GDM1 (cell line): Measurements from ENCODE around the gene TPST2.
"Not testable (repeated sequence)": the region's sequence is repeated elsewhere in the genome, so short reads cannot be mapped to it uniquely, and the experiment has no call there.

ENCODE experiments used
- DNase-seq: peaks from one replicate; lab custom pipeline; 2025; lab: John Stamatoyannopoulos, UW

The TPST2 gene

GRCh38 chr22:26534171-26534855, 55.6 kb downstream of the TPST2 start:
- DNase-seq = no peak

GRCh38 chr22:26529345-26529744, 60.6 kb downstream of the TPST2 start:
- no peak for DNase-seq

DNA sequence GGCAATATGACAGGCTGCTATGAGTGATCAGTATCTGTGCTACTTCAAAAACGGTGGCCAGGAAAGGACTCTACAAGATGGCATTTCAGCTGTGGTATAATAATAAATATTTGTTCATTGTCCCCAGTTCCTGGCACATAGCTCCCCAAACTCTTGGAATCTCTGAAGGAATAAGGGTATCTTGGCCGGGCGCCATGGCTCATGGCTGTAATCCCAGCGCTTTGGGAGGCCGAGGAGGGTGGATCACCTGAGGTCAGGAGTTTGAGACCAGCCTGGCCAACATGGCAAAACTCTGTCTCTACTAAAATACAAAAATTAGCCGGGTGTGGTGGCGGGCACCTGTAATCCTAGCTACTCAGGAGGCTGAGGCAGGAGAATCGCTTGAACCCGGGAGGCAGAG, 61.4 kb downstream of the TPST2 start:
- DNase-seq = not testable (repeated sequence)

DNA sequence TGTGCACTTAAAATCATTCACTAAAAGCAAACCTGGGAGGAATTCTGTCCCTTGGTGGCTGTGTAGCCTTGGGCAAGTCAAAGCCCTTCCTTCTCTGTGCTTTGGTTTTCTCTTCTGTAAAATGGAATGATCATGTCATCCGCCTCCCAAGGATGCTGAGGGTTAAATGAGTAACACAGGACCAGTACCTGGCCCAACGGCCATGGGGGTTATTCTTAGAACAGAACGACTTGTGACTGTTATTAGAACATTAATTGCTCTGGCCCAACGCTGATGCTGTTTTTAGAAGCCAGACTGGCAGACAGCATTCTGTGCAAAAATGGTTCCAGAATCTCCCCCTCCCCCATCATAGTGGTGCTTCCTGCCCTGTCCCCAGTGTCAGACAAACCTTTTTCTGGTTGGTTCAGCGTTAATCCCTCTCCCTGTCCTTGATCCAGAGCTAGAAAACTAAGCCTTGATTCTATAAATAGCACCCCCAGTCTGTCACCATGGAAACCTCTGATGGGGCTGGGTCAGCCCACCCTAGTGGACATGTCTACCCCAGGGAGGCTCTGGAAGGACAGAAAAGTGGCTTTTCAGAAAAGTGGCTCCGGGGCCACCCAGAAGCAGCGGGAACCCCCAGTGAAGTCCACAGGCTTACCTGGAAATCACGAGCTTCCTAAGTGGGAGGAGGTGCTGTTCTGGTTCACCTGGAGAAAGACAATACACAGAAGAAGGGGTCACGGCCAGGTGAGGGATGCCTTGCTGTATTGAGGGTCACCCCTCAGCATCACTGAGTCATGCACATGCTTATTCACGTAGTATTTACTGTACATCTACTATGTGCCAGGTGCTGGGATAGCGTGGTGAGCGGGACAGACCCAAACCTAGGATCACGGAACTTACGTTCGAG, 62.1 kb downstream of the TPST2 start:
- no peak for DNase-seq

GRCh38 chr22:26527167-26527566, 62.8 kb downstream of the TPST2 start:
- DNase-seq = no peak

- no peak for DNase-seq
These were observed 63.9 kb downstream of the TPST2 start for GRCh38 chr22:26525946-26526564.

DNA sequence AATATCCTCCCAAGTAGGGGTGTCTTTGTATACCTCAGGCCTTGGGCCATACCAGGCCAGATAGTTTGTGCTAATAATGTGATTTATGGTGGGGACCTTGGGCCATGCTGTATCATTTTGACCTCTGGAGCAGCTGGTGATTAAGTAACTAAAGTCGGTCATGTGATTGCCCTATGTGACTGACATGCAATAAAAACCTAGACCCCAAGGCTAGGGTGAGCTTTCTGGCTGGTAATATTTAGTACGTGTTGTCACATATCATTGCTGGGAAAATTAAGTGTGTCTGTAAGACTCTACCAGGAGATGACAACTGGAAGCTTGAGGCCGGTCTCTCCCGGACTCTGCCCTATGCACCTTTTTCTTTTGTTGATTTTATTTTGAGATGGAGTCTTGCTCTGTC, 65.1 kb downstream of the TPST2 start:
- no peak for DNase-seq

DNA sequence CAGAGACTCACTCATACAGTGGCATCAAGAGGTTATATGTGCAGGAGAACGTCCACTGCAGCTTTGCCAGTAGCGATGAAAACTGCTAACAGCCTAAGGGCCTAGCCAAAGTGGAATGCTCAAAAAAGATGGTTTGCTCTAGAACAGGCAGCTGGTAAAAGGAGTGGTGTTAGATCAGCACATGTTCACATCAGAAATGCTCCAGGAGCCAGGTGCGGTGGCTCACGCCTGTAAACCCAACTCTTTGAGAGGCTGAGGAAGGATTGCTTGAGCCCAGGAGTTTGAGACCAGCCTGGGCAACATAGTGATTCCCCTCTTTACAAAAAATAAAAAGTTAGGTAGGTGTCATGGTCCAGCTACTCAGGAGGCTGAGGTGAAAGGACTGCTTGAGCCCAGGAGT, 67.3 kb downstream of the TPST2 start:
- DNase-seq = no peak

DNA sequence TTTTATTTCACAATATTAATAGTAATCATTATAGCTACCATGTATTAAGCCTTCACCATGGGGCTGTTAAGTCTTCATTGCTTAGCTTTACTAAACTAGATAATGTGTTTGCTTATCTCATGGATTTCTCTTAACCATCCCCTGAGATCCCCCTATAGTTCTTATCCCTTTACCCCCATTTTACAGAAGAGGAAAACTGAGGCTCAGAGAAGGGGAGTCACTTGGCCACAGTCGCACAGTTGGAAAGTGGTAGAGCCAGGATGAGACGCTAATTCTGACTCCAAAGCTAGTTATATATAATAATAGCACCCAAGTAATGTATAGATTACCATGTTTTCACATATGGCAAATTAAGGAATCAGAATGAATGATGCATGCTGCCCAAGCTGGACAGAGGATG, 67.9 kb downstream of the TPST2 start:
- no peak for DNase-seq

GRCh38 chr22:26517429-26517828, 72.5 kb downstream of the TPST2 start:
- no peak for DNase-seq

- no peak for DNase-seq
These were observed 73.4 kb downstream of the TPST2 start for GRCh38 chr22:26516503-26516902.

GRCh38 chr22:26515931-26516330, 74.0 kb downstream of the TPST2 start:
- no peak for DNase-seq

DNA sequence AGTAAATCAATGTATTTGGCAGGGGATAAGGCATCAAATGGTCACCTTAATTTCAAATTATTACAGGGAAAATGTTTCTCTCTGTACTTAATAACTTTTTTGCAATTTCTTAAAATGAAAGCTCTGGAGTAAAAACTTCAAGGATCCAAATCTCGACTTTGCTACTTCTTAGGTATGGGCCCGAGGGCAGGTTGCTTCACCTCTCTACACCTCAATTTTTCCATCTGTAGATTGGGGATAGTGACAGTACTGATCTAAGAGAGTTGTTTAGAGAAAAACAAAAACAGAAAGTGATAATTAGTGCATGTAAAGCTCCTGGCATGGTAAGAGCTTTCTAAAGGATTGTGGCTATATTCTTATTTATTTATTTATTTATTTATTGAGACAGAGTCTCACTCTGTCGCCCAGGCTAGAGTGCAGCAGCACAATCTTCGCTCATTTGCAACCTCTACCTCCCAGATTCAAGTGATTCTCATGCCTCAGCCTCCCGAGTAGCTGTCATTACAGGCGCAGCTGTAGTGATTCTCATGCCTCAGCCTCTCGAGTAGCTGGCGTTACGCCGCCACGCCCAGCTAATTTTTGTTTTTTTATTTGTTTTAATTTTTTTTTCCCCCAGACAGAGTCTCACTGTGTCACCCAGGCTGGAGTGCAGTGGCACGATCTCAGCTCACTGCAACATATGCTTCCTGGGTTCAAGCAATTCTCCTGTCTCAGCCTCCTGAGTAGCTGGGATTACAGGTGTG, 75.3 kb downstream of the TPST2 start:
- no peak for DNase-seq

DNA sequence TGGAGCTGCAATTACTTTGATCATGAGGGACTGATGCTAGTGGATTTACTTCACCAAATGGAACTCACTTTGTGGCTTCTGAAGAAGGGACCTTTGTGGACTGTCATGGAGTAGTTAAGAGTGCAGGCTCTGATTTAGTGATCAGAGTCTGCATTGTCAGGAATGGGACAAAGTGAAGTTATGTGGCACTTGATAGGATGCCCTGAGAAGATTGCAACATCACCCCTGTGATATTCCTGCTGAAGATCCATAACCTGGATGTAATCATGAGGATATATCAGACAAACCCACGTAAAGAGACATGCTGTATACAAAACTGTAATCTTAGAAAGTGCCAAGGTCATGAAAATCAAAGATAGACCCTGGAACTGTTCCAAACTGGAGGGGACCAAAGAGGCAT, 76.1 kb downstream of the TPST2 start:
- no peak for DNase-seq

GRCh38 chr22:26512149-26512793, 77.7 kb downstream of the TPST2 start, which contains the start of gene TFIP11:
Gene TFIP11, minus strand, starts transcription at chr22:26512473. Its CDS starts 2,201 bp downstream, at chr22:26510272.
- peak; percentile 76 for DNase-seq

GRCh38 chr22:26508148-26508547, 81.8 kb downstream of the TPST2 start:
- DNase-seq = no peak

DNA sequence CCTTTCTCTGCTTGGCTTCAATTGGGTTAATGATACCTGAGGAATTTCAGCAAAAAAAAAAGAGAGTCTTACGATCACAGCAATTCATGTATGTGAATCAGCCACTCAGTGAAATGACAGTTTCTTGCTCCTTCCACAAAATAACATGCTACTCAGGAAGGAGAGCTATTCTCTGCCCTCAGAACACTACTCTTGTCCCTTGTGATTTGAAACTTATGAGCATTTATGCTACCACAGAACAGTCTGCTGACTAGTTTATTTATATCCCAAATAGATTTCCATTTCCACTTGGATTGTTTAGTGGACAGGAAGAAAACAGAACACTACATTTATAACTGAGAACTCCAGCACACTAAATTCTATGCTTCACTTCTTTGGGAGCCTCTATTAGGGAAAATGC, 86.2 kb downstream of the TPST2 start:
- no peak for DNase-seq

GRCh38 chr22:26502688-26503561, 87.0 kb downstream of the TPST2 start:
- DNase-seq = peak; percentile 95

GRCh38 chr22:26501996-26502395, 87.9 kb downstream of the TPST2 start:
- DNase-seq = no peak

GRCh38 chr22:26499188-26499703, 90.7 kb downstream of the TPST2 start:
- no peak for DNase-seq
